GM21737 (cell line): Measurements from ENCODE around the gene WASHC1.
"Not testable (repeated sequence)": the region's sequence is repeated elsewhere in the genome, so short reads cannot be mapped to it uniquely, and the experiment has no call there.

Experiments
- ATAC-seq: cut with Tn5 transposase; IDR thresholded peaks from one replicate; pipeline ENCODE4 v1.9.1; 2021; ENCODE audit warnings: mild to moderate bottlenecking, moderate library complexity; ENCODE audit not compliant: unreplicated experiment

The WASHC1 gene

DNA sequence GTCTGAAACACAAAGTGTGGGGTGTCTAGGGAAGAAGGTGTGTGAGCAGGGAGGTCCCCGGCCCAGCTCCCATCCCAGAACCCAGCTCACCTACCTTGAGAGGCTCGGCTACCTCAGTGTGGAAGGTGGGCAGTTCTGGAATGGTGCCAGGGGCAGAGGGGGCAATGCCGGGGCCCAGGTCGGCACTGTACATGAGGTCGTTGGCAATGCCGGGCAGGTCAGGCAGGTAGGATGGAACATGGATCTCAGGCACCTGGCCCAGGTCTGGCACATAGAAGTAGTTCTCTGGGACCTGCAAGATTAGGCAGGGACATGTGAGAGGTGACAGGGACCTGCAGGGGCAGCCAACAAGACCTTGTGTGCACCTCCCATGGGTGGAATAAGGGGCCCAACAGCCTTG lies 12.4 kb downstream of the WASHC1 start:
- not testable (repeated sequence) for ATAC-seq

DNA sequence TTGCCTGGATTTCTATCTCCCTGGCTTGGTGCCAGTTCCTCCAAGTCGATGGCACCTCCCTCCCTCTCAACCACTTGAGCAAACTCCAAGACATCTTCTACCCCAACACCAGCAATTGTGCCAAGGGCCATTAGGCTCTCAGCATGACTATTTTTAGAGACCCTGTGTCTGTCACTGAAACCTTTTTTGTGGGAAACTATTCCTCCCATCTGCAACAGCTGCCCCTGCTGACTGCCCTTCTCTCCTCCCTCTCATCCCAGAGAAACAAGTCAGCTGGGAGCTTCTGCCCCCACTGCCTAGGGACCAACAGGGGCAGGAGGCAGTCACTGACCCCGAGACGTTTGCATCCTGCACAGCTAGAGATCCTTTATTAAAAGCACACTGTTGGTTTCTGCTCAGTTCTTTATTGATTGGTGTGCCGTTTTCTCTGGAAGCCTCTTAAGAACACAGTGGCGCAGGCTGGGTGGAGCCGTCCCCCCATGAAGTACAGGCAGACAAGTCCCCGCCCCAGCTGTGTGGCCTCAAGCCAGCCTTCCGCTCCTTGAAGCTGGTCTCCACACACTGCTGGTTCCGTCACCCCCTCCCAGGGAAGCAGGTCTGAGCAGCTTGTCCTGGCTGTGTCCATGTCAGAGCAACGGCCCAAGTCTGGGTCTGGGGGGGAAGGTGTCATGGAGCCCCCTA lies 15.0 kb downstream of the WASHC1 start:
- not testable (repeated sequence) for ATAC-seq

DNA sequence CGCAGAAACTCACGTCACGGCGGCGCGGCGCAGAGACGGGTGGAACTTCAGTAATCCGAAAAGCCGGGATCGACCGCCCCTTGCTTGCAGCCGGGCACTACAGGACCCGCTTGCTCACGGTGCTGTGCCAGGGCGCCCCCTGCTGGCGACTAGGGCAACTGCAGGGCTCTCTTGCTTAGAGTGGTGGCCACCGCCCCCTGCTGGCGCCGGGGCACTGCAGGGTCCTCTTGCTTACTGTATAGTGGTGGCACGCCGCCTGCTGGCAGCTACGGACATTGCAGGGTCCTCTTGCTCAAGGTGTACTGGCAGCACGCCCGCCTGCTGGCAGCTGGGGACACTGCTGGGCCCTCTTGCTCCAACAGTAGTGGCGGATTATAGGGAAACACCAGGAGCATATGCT lies 18.1 kb downstream of the WASHC1 start:
- ATAC-seq, result not testable (repeated sequence)

DNA sequence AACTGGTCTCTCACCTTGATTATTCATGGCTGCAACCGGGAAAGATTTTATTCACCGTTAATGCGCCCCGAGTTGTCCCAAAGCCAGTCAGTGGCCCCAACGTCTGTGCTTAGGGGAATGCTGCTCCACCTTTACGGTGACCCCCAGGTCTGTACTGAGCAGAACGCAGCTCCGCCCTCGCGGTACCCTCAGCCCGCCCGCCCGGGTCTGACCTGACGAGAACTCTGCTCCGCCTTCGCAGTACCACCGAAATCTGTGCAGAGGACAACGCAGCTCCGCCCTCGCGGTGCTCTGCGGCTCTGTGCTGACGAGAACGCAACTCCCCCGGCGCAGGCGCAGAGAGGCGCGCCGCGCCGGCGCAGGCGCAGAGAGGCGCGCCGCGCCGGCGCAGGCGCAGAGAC lies 18.6 kb downstream of the WASHC1 start:
- not testable (repeated sequence) for ATAC-seq

DNA sequence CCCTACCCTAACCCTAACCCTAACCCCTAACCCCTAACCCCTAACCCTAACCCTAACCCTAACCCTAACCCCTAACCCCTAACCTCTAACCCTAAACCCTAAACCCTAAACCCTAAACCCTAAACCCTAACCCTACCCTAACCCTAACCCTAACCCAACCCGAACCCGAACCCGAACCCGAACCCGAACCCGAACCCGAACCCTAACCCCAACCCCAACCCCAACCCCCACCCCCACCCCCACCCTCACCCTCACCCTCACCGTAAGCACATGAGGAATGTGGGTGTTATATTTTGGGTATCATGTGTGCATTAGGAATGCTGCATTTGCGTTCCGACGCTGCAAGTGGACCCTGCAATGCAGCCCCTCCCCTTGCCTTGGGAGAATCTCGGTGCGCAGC lies 19.0 kb downstream of the WASHC1 start:
- ATAC-seq, result not testable (repeated sequence)
